Trophoblast cell (in vitro differentiated cells and primary cell): ENCODE results near the gene KCNQ1OT1.

ENCODE experiments used
- DNase-seq, 2 donors: peaks; one replicate each; pipeline ENCODE4 v3.0.0-alpha.2; 2016
- H2AFZ ChIP-seq: 2 replicates; pipeline ENCODE4 v1.6.1; 2013; ENCODE audit warnings: low read length, moderate library complexity, mild to moderate bottlenecking; ENCODE audit not compliant: insufficient read depth, poor library complexity
- H2AK5ac ChIP-seq: 2 replicates; pipeline ENCODE4 v1.6.1; 2013; ENCODE audit warnings: mild to moderate bottlenecking, low read length
- H2BK120ac ChIP-seq: 2 replicates; pipeline ENCODE4 v1.6.1; 2013; ENCODE audit warnings: low read length, mild to moderate bottlenecking, moderate library complexity; ENCODE audit not compliant: insufficient read depth, poor library complexity
- H2BK12ac ChIP-seq: 2 replicates; pipeline ENCODE4 v1.6.1; 2013; ENCODE audit warnings: mild to moderate bottlenecking, low read length, moderate library complexity
- H2BK5ac ChIP-seq: 2 replicates; pipeline ENCODE4 v1.6.1; 2013; ENCODE audit warnings: low read length, low read depth, moderate library complexity, mild to moderate bottlenecking; ENCODE audit not compliant: poor library complexity
- H3K14ac ChIP-seq: 2 replicates; pipeline ENCODE4 v1.6.1; 2013; ENCODE audit warnings: mild to moderate bottlenecking, low read length
- H3K18ac ChIP-seq: 2 replicates; pipeline ENCODE4 v1.6.1; 2013; ENCODE audit warnings: mild to moderate bottlenecking, low read length
- H3K23ac ChIP-seq: 2 replicates; pipeline ENCODE4 v1.6.1; 2013; ENCODE audit warnings: low read length
- H3K27ac ChIP-seq: 2 replicates; pipeline ENCODE4 v1.5.1; 2013; ENCODE audit warnings: low read depth, mild to moderate bottlenecking, inconsistent platforms, low read length, moderate library complexity
- H3K27me3 ChIP-seq: 2 replicates; pipeline ENCODE4 v1.6.1; 2013; ENCODE audit warnings: inconsistent platforms, mild to moderate bottlenecking, low read length, moderate library complexity; ENCODE audit not compliant: insufficient read depth
- H3K36me3 ChIP-seq, 2 experiments: 1 replicate in 1 of 2; 2 replicates in 1 of 2; pipeline ENCODE4 v1.6.1; 2013; ENCODE audit warnings: low read length in 2 of 2, mild to moderate bottlenecking in 2 of 2, moderate library complexity in 1 of 2; ENCODE audit not compliant: insufficient read depth in 2 of 2, control insufficient read depth in 1 of 2
- H3K4ac ChIP-seq: 2 replicates; pipeline ENCODE4 v1.6.1; 2013; ENCODE audit warnings: low read depth, mild to moderate bottlenecking, low read length, moderate library complexity
- H3K4me1 ChIP-seq, 2 experiments: 1 replicate in 1 of 2; 2 replicates in 1 of 2; pipeline ENCODE4 v1.6.1; 2013; ENCODE audit warnings: low read length in 2 of 2, mild to moderate bottlenecking in 2 of 2, moderate library complexity in 1 of 2; ENCODE audit not compliant: insufficient read depth in 2 of 2, control insufficient read depth in 1 of 2
- H3K4me2 ChIP-seq: 2 replicates; pipeline ENCODE4 v1.6.1; 2013; ENCODE audit warnings: inconsistent platforms, mild to moderate bottlenecking, low read length, moderate library complexity
- H3K4me3 ChIP-seq: 2 replicates; pipeline ENCODE4 v1.5.1; 2013; ENCODE audit warnings: mild to moderate bottlenecking, low read depth, low read length, inconsistent platforms
- H3K79me1 ChIP-seq: one replicate; pipeline ENCODE4 v1.6.1; 2013; ENCODE audit warnings: low read length
- H3K79me2 ChIP-seq: 2 replicates; pipeline ENCODE4 v1.6.1; 2013; ENCODE audit warnings: low read length, mild to moderate bottlenecking; ENCODE audit not compliant: control insufficient read depth, insufficient read depth, poor library complexity
- H3K9ac ChIP-seq: 2 replicates; pipeline ENCODE4 v1.6.1; 2013; ENCODE audit warnings: mild to moderate bottlenecking, low read length
- H3K9me3 ChIP-seq: 2 replicates; pipeline ENCODE4 v1.6.1; 2013; ENCODE audit warnings: low read depth, mild to moderate bottlenecking, control low read depth, inconsistent platforms, low read length; ENCODE audit not compliant: insufficient read depth
- H4K12ac ChIP-seq: 2 replicates; pipeline ENCODE4 v1.6.1; 2013; ENCODE audit warnings: low read depth, mild to moderate bottlenecking, low read length, moderate library complexity
- H4K8ac ChIP-seq: 2 replicates; pipeline ENCODE4 v1.6.1; 2013; ENCODE audit warnings: low read depth, mild to moderate bottlenecking, low read length, moderate library complexity
- H4K91ac ChIP-seq: one replicate; pipeline ENCODE4 v1.6.1; 2013; ENCODE audit warnings: low read depth, mild to moderate bottlenecking, low read length, moderate library complexity
- WGBS: extraction: QIAGEN DNeasy Blood & Tissue Kit; methylation state at CpG from one replicate; pipeline ENCODE4 v1.1.7; 2013; ENCODE audit warnings: missing lambda C conversion rate; ENCODE audit not compliant: insufficient read length, insufficient coverage; ENCODE audit errors: extremely low coverage; 5-methylcytosine and 5-hydroxymethylcytosine counted together

Gene KCNQ1OT1

GRCh38 chr11:2675540-2675939, 24.3 kb downstream of the KCNQ1OT1 start:
- no peak for DNase-seq
- Histone ChIP-seq H4K12ac (no peak overlapping the region), H2BK12ac (no peak overlapping the region), H2BK120ac (no peak overlapping the region), H3K79me2 (no peaks in the 10 kb centered on the region), H4K91ac (no peak overlapping the region), H3K27ac (no peak overlapping the region), H3K27me3 (no peaks in the 10 kb centered on the region), H3K4ac (no peak overlapping the region), H3K14ac (no peak overlapping the region), H4K8ac (no peak overlapping the region), H3K4me1 (peaks cover 8 to 18% of the 10 kb centered on the region in 2 experiments), H2AK5ac (no peak overlapping the region), H3K4me3 (no peak overlapping the region), H3K36me3 (peaks cover 11 to 14% of the 10 kb centered on the region in 2 experiments), H2BK5ac (no peak overlapping the region), H3K4me2 (no peak overlapping the region), H3K23ac (no peak overlapping the region), H3K9me3 (no peaks in the 10 kb centered on the region), H2AFZ (no peak overlapping the region), H3K18ac (no peak overlapping the region), H3K9ac (no peak overlapping the region), H3K79me1 (peaks cover 6% of the 10 kb centered on the region)
- no CpG with 5 or more reads among the region's 7 CpGs for WGBS

- Histone ChIP-seq H3K23ac (no peak overlapping the region), H3K9me3 (no peaks in the 10 kb centered on the region), H2AK5ac (peak overlapping the region; percentile 69), H2BK120ac (no peak overlapping the region), H3K36me3 (peaks cover 11 to 16% of the 10 kb centered on the region in 2 experiments), H2BK5ac (no peak overlapping the region), H4K8ac (peak overlapping the region; percentile 25), H4K12ac (no peak overlapping the region), H3K18ac (peak overlapping the region; percentile 56), H3K27ac (peak overlapping the region; percentile 62), H3K4me2 (peak overlapping the region; percentile 35), H3K9ac (no peak overlapping the region), H3K27me3 (no peaks in the 10 kb centered on the region), H2AFZ (no peak overlapping the region), H3K4me1 (peaks cover 8 to 18% of the 10 kb centered on the region in 2 experiments), H3K4me3 (no peak overlapping the region), H3K79me1 (peaks cover 6% of the 10 kb centered on the region), H3K4ac (peak overlapping the region; percentile 61), H3K79me2 (no peaks in the 10 kb centered on the region), H2BK12ac (peak overlapping the region; percentile 81), H4K91ac (no peak overlapping the region), H3K14ac (peak overlapping the region; percentile 15)
- DNase-seq = no peak
- no CpG with 5 or more reads among the region's 8 CpGs for WGBS
Observed at GRCh38 chr11:2674658-2675131, 25.1 kb downstream of the KCNQ1OT1 start.

GRCh38 chr11:2673871-2674471, 25.8 kb downstream of the KCNQ1OT1 start:
- no peak overlapping the region for H3K4ac ChIP-seq
- peak overlapping the region; percentile 4 for H3K27ac ChIP-seq
- H3K36me3 ChIP-seq = peaks cover 11 to 21% of the 10 kb centered on the region in 2 experiments
- H2AK5ac ChIP-seq = no peak overlapping the region
- no peak overlapping the region for H2BK12ac ChIP-seq
- H3K4me1 ChIP-seq = peaks cover 7 to 18% of the 10 kb centered on the region in 2 experiments
- peak overlapping the region; percentile 11 for H3K14ac ChIP-seq
- no peak overlapping the region for H4K12ac ChIP-seq
- H3K79me1 ChIP-seq = peaks cover 6% of the 10 kb centered on the region
- H3K4me3 ChIP-seq = no peak overlapping the region
- no peak overlapping the region for H2BK5ac ChIP-seq
- no peak overlapping the region for H3K4me2 ChIP-seq
- H3K9ac ChIP-seq = no peak overlapping the region
- H3K27me3 ChIP-seq = no peaks in the 10 kb centered on the region
- peak overlapping the region; percentile 48 for H3K18ac ChIP-seq
- no peak overlapping the region for H2BK120ac ChIP-seq
- H4K8ac ChIP-seq = no peak overlapping the region
- H3K9me3 ChIP-seq = no peaks in the 10 kb centered on the region
- no peak for DNase-seq
- no peak overlapping the region for H3K23ac ChIP-seq
- H4K91ac ChIP-seq = peak overlapping the region; percentile 34
- no peaks in the 10 kb centered on the region for H3K79me2 ChIP-seq
- H2AFZ ChIP-seq = no peak overlapping the region
- WGBS = no CpG with 5 or more reads among the region's 16 CpGs

GRCh38 chr11:2673250-2673610, 26.6 kb downstream of the KCNQ1OT1 start:
- H3K14ac ChIP-seq = no peak overlapping the region
- H3K9ac ChIP-seq = no peak overlapping the region
- no peak overlapping the region for H3K27ac ChIP-seq
- H3K4me2 ChIP-seq = no peak overlapping the region
- H4K12ac ChIP-seq = no peak overlapping the region
- peaks cover 6% of the 10 kb centered on the region for H3K79me1 ChIP-seq
- H3K9me3 ChIP-seq = no peaks in the 10 kb centered on the region
- no peak overlapping the region for H4K91ac ChIP-seq
- no peak overlapping the region for H2AFZ ChIP-seq
- H2BK5ac ChIP-seq = no peak overlapping the region
- H3K18ac ChIP-seq = no peak overlapping the region
- no peak overlapping the region for H3K4ac ChIP-seq
- no peaks in the 10 kb centered on the region for H3K27me3 ChIP-seq
- no peak overlapping the region for H3K23ac ChIP-seq
- no peak overlapping the region for H3K4me3 ChIP-seq
- peaks cover 11 to 24% of the 10 kb centered on the region in 2 experiments for H3K36me3 ChIP-seq
- no peak for DNase-seq
- H4K8ac ChIP-seq = no peak overlapping the region
- H3K4me1 ChIP-seq = peaks cover 6 to 18% of the 10 kb centered on the region in 2 experiments
- H2BK120ac ChIP-seq = no peak overlapping the region
- H2AK5ac ChIP-seq = no peak overlapping the region
- no peak overlapping the region for H2BK12ac ChIP-seq
- no peaks in the 10 kb centered on the region for H3K79me2 ChIP-seq
- no CpG with 5 or more reads among the region's 2 CpGs for WGBS
